GM10266 (cell line): ENCODE results near the gene NFATC2IP.

Source experiments
- DNase-seq: peaks from one replicate; pipeline ENCODE4 v3.0.0; 2012; ENCODE audit errors: extremely low spot score
- TF ChIP-seq, protein P1 (sequence below): IDR thresholded peaks from 2 replicates; pipeline ENCODE4 v1.5.1; 2012; ENCODE audit warnings: mild to moderate bottlenecking, low read depth; ENCODE audit not compliant: control insufficient read depth, insufficient read depth; ENCODE audit errors: missing control alignments

The NFATC2IP gene

DNA sequence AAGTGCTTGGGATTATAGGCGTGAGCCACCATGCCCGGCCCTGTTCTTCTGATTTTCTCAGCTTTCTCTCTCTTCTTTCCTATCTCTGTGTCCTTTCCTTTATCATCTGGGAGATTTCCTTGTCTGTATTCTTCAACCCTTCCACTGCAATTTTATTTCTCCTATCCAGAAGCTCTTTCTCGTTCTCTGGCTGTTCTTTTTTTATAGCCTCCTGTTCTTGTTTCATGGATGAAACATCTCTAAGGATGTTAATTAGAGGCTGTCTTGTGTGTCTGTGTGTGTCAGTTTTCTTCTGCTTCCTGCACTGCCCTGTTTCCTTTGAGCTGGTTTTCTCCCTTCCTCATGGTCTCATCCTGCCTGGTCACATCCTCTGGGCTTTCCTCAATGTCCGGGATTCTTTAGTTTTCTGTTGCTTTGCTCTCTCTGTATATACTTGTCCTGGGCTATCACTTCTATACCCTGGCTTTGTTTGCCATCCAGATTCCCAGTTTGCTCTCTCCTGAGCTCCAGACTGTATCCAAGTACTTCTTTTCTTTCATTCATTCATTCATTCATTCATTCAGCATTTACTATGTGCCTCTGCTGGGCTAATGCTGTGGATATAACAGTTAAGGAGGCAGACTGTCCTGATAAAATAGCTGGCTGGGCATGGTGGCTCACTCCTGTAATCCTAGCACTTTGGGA, 36.6 kb downstream of the NFATC2IP start:
- DNase-seq, result no peak
- TF ChIP-seq, protein P1, sequence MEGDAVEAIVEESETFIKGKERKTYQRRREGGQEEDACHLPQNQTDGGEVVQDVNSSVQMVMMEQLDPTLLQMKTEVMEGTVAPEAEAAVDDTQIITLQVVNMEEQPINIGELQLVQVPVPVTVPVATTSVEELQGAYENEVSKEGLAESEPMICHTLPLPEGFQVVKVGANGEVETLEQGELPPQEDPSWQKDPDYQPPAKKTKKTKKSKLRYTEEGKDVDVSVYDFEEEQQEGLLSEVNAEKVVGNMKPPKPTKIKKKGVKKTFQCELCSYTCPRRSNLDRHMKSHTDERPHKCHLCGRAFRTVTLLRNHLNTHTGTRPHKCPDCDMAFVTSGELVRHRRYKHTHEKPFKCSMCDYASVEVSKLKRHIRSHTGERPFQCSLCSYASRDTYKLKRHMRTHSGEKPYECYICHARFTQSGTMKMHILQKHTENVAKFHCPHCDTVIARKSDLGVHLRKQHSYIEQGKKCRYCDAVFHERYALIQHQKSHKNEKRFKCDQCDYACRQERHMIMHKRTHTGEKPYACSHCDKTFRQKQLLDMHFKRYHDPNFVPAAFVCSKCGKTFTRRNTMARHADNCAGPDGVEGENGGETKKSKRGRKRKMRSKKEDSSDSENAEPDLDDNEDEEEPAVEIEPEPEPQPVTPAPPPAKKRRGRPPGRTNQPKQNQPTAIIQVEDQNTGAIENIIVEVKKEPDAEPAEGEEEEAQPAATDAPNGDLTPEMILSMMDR, result no peak

DNA sequence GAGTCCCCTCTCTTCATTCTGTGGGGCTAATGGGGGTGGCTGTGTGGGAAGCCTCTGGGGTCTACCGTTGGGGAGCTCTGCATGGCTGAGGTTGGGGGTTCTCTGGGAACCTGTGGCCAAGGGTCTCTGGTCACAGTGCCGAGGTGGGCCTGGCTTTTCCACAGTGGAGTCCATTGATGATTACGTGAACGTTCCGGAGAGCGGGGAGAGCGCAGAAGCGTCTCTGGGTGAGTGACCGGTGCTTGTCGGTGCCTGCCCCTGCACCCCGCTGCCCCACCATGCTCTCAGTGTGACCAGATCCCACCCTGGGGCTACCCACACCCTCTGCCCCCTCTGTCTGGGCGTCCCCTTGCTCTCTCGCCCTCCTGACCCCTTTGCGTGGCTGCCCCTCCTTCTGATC, 38.6 kb downstream of the NFATC2IP start:
- TF ChIP-seq, protein P1, result no peak
- DNase-seq, result no peak

DNA sequence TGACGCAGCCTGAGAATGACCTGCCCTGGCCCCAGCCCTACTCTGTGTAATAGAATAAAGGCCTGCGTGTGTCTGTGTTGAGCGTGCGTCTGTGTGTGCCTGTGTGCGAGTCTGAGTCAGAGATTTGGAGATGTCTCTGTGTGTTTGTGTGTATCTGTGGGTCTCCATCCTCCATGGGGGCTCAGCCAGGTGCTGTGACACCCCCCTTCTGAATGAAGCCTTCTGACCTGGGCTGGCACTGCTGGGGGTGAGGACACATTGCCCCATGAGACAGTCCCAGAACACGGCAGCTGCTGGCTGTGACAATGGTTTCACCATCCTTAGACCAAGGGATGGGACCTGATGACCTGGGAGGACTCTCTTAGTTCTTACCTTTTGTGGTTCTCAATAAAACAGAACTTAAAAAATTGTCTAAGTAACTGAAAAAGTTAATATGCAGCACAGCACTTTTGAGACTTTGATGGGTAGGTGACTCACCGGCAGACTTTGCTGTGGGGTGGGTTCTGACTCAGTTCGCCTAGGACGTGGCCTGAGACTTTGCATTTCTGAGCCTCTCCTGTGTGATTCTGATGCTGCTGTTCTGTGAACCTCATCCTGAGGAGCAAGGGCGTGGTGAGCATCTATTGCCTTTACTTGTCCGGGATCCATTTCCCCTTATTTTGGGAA, 39.8 kb downstream of the NFATC2IP start:
- DNase-seq, result no peak
- TF ChIP-seq, protein P1, result no peak

DNA sequence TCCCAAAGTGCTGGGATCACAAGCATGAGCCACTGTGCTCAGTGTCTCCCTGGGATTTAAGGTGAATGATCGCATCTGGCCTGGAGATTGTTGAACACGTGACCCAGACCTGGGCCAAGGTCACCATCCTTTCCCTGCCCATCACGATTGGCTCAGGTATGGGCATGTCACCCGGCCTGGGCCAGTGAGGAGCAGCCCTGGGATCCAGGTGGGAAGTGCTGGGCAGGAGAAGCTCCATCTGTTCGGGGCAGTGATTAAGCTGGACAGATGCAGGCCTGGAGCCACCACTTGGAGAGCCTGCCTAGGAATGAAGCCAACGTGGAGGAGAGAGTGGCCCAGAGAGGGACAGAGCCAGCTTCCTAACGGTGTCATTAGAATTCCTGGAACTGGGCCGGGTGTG, 41.0 kb downstream of the NFATC2IP start:
- DNase-seq, result no peak
- TF ChIP-seq, protein P1, result no peak

DNA sequence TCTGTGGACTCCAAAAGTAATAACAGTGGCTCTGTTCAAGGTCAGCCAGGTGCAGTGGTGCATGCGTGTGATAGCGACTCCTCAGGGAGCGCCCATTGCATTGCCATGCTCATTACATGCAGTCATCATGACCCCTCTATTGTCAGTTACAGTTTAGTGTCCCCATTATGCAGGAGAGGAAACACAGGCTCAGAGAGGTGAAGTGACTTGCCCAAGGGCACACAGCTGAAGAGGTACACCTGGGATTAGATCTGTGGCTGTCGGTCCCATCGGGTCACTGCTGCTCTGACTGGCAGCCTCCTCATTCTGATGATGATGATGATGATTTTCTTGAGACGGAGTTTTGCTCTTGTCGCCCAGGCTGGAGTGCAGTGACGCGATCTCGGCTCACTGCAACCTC, 41.8 kb downstream of the NFATC2IP start:
- no peak for DNase-seq
- TF ChIP-seq, protein P1, result no peak

DNA sequence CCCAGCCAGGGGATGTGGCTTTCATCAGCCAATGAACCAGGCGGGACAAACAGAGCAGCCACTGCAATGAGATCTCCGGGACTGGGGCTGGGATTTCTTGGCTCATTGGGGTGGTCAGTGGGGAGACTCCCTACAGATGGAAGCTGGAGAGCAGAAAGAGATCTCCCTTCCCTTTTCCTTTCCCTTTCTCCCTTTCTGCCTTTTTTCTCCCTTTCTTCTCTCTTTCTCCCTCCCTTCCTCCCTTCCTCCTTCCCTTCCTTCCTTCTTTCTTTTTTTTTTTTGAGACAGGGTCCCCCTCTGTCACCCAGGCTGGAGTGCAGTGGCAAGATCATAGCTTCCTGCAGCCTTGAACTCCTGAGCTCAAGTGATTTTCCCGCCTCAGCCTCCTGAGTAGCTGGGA, 48.1 kb downstream of the NFATC2IP start:
- DNase-seq, result no peak
- TF ChIP-seq, protein P1, result no peak

DNA sequence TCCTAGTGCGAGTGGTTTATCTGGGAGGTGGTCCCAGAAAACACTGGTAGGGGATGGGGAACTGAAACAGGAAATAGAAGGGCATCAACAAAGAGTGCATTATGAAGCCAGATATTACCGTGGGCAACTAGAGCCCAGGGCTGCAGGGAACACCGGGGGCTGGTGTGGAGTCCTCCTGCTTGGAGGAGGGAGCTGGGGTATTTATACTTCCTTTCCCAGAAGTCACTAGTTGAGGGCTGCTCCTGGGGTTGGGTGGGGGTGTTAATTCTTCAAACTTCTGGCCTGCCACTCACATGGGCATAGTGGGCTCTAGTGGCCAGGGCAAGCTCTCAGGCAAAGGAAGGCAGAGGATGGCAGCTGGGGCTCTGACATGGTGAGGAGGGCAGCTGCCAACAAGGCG, 48.8 kb downstream of the NFATC2IP start:
- TF ChIP-seq, protein P1, result no peak
- no peak for DNase-seq
